GM18508 (cell line): ENCODE measurements around the gene RAC3.
"Not testable (repeated sequence)": the region's sequence is repeated elsewhere in the genome, so short reads cannot be mapped to it uniquely, and the experiment has no call there.

ENCODE experiments used
- ATAC-seq: cut with Tn5 transposase; IDR thresholded peaks from one replicate; pipeline ENCODE4 v1.9.1; 2021; ENCODE audit warnings: moderate number of reproducible peaks; ENCODE audit not compliant: insufficient read depth, unreplicated experiment

The RAC3 gene

GRCh38 chr17:82037889-82038195 lies 6.4 kb downstream of the RAC3 start:
- no peak for ATAC-seq

- not testable (repeated sequence) for ATAC-seq
Observed at GRCh38 chr17:82038796-82039409, 7.4 kb downstream of the RAC3 start.

- no peak for ATAC-seq
Observed at GRCh38 chr17:82039695-82040299, 8.3 kb downstream of the RAC3 start.

GRCh38 chr17:82041144-82041814 lies 9.8 kb downstream of the RAC3 start:
- ATAC-seq: no peak

GRCh38 chr17:82042649-82043048 lies 11.2 kb downstream of the RAC3 start:
- ATAC-seq: no peak

GRCh38 chr17:82043507-82043906 lies 12.0 kb downstream of the RAC3 start:
- ATAC-seq: no peak

GRCh38 chr17:82045936-82046484 lies 14.5 kb downstream of the RAC3 start:
- no peak for ATAC-seq

GRCh38 chr17:82046903-82047302 lies 15.4 kb downstream of the RAC3 start:
- no peak for ATAC-seq

- no peak for ATAC-seq
Observed at GRCh38 chr17:82047379-82047778, 15.9 kb downstream of the RAC3 start.

- ATAC-seq: no peak
Observed at GRCh38 chr17:82047914-82048570, 16.6 kb downstream of the RAC3 start.

GRCh38 chr17:82048571-82048971 lies 17.1 kb downstream of the RAC3 start:
- ATAC-seq: no peak

GRCh38 chr17:82049106-82049505 lies 17.6 kb downstream of the RAC3 start:
- no peak for ATAC-seq

- ATAC-seq: no peak
Observed at GRCh38 chr17:82049521-82049971, 18.1 kb downstream of the RAC3 start.

- no peak for ATAC-seq
Observed at GRCh38 chr17:82050152-82050760, 18.8 kb downstream of the RAC3 start.

GRCh38 chr17:82050761-82051641 lies 19.5 kb downstream of the RAC3 start:
- ATAC-seq: no peak

- ATAC-seq: no peak
Observed at GRCh38 chr17:82051776-82052637, 20.5 kb downstream of the RAC3 start, which contains the start of the genes GPS1 and RFNG. TSS of gene GPS1 (plus strand) at chr17:82051898. CDS start at chr17:82051932, 34 bp downstream. TSS of gene RFNG (minus strand) at chr17:82051811. CDS start at chr17:82051766, 45 bp downstream.

- ATAC-seq: no peak
Observed at GRCh38 chr17:82052638-82053059, 21.2 kb downstream of the RAC3 start.

GRCh38 chr17:82053130-82053529 lies 21.7 kb downstream of the RAC3 start:
- ATAC-seq: no peak
